ENCODE results near the gene ATOH7.

Gene ATOH7

DNA sequence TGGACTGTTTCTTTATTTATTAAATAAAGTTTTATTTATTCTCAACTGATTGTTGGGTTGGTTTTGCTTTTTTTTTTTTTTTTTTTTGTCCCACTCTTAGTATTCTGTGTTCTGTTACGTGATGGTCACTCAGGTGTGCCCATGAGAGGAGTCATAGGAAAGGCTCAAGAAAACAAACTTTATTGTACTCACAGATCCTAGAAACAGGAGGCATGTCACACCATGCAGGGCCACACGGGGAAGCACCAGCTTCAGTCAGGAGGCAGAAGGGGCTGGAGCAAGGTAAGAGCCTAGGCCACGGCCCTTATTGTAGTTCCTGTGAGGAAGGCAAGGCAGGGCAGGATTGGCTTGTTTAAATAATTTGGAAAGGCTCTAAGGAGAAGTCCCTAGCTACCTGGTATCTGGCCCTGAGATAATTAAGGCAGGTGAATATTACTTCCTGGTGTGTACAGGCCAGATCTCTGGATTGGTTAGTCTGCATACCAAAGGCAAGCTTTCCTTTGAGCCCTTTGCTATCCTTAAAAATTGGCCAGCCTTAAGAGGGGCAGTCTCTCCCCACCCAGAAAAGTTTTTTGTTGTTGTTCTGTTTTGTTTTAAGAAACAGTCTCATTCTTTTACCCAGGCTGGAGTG lies 8.3 kb downstream of the ATOH7 start:
- TF ChIP-seq, protein P1, sequence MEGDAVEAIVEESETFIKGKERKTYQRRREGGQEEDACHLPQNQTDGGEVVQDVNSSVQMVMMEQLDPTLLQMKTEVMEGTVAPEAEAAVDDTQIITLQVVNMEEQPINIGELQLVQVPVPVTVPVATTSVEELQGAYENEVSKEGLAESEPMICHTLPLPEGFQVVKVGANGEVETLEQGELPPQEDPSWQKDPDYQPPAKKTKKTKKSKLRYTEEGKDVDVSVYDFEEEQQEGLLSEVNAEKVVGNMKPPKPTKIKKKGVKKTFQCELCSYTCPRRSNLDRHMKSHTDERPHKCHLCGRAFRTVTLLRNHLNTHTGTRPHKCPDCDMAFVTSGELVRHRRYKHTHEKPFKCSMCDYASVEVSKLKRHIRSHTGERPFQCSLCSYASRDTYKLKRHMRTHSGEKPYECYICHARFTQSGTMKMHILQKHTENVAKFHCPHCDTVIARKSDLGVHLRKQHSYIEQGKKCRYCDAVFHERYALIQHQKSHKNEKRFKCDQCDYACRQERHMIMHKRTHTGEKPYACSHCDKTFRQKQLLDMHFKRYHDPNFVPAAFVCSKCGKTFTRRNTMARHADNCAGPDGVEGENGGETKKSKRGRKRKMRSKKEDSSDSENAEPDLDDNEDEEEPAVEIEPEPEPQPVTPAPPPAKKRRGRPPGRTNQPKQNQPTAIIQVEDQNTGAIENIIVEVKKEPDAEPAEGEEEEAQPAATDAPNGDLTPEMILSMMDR (IDR thresholded peaks at IDR 0.05; ENCODE audit: low read length, missing control alignments), result no peak
- no peak for DNase-seq (ENCODE audit: low read depth)
- no peak overlapping the region for H3K4me3 ChIP-seq (replicated peaks; ENCODE audit: low read depth, low read length)

DNA sequence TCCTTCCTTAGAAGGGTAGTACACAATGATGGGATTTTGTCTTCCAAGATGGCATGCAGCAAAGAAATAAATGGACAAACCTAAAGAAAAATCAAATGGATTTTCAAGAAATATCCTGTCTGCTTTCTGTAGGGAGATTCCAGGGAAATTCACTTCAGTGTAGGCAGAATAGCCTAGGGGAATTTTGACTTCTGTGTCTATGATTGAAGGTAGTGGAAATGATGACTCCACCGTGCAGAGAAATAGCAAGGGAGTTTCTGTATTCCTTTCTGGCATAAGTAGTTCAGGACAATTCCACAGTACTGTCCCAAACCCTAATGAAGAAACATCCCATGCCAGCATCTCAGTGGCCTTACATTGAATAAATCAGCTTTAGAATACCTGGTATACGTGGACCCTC lies 9.5 kb downstream of the ATOH7 start:
- no peak overlapping the region for H3K4me3 ChIP-seq (replicated peaks; ENCODE audit: low read depth, low read length)
- no peak for DNase-seq (ENCODE audit: low read depth)
- TF ChIP-seq, protein P1 (IDR thresholded peaks at IDR 0.05; ENCODE audit: low read length, missing control alignments), result no peak

DNA sequence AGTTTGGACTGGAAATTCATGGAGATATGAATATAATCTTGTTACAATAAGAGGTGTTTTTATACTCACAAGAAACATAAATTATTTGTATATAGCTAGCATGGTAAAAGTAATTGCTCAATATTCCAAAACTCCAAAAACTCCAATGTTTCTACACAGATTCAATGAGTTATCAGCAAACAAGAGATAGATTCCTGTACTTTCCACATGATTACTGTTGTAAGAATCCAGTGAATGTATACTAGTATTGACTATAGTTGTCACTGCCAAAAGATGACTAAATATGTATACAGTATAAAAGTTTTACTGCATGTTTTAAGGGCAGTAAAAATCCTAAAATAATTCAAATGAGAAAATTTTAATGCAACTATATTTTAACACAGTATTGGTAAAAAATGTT lies 10.7 kb downstream of the ATOH7 start:
- TF ChIP-seq, protein P1 (IDR thresholded peaks at IDR 0.05; ENCODE audit: low read length, missing control alignments), result no peak
- DNase-seq (ENCODE audit: low read depth), result peak; percentile 8
- no peak overlapping the region for H3K4me3 ChIP-seq (replicated peaks; ENCODE audit: low read depth, low read length)

DNA sequence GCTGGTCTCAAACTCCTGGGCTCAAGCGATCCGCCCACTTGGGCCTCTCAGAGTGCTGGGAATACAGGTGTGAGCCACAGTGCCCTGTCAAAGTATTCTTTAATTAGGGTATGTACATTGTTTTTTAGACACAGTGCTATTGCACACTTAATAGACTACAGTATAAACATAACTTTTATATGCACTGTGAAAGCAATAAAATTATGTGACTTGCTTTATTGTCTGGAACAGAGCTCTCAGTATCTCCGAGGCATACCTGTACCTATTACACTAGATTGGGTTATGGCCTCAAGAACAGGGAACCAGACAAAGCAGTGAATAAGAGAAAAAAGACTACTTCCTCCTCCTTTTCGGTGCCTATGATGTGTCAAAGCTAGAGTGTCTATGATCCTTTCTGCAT lies 13.1 kb downstream of the ATOH7 start:
- DNase-seq (ENCODE audit: low read depth), result no peak
- TF ChIP-seq, protein P1 (IDR thresholded peaks at IDR 0.05; ENCODE audit: low read length, missing control alignments), result no peak
- H3K4me3 ChIP-seq (replicated peaks; ENCODE audit: low read depth, low read length), result no peak overlapping the region

DNA sequence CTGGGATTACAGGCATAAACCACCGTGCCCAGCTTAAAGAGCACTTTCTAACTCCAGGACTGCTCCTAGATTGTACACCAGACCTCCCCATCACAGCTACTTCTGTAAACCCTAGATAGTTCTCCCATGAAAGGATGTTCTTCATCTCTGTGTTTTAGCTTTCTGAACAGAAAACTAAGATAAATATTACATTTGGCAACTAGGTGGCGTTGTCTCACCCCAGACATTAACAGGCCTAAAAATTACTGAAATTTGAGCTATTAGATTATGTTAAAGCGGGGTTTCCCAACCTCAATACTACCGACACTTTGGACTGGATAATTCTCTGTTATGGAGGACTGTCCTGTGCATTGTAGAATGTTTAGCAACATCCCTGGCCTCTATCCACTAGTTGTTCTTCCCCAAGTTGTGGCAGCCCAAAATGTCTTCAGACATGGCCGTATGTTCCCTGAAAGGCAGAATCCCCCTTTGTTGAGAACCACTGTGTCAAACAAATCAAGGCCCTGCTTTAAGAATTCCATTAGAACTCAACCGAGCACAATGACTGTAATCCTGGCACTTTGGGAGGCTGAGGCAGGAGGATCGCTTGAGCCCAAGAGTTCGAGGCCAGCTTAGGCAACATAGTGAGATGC lies 19.1 kb downstream of the ATOH7 start:
- peak; percentile 69 for DNase-seq (ENCODE audit: low read depth)
- TF ChIP-seq, protein P1 (IDR thresholded peaks at IDR 0.05; ENCODE audit: low read length, missing control alignments), result peak; percentile 59
- no peak overlapping the region for H3K4me3 ChIP-seq (replicated peaks; ENCODE audit: low read depth, low read length)

DNA sequence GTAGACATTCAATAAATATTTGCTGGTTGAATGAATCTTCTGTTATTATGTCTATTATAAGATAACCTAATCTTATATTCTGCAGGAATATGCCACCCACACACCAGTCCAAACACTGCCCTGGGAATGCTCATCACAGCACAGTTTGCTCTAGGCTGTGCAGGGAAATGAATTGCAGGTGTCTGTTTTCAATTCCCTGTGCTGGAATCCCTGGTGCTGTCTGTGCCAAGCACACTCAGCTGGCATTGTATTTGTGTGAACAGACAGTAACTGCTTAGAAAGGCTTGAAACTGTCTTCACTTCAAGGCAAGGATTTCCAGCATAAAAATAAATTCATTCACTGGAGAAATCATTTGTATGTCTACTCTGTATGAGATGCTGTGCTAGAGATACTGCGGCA lies 20.2 kb downstream of the ATOH7 start:
- no peak overlapping the region for H3K4me3 ChIP-seq (replicated peaks; ENCODE audit: low read depth, low read length)
- DNase-seq (ENCODE audit: low read depth), result no peak
- TF ChIP-seq, protein P1 (IDR thresholded peaks at IDR 0.05; ENCODE audit: low read length, missing control alignments), result no peak
